Neural cell (in vitro differentiated cells): ENCODE data around the gene ACOXL. TPM values are rescaled to one million over a fixed set of nuclear protein-coding genes. Genes with fewer than 3 reads are reported as not detected.

Experiments
- H2AFZ ChIP-seq: fragments of 200-600, 300-800 bp; sonication (generic), shearing (Covaris generic); 2 replicates; pipeline ENCODE4 v1.6.0; 2014; ENCODE audit warnings: low read depth, mild to moderate bottlenecking, antibody characterized with exemption, low read length, moderate library complexity
- H3F3A ChIP-seq: fragments of 200-600 bp; shearing (Covaris generic); 2 replicates; pipeline ENCODE4 v1.6.1; 2016; ENCODE audit warnings: mild to moderate bottlenecking, moderate library complexity, mixed read lengths, antibody characterized with exemption, low read length; ENCODE audit not compliant: insufficient read depth, poor library complexity, severe bottlenecking
- H3K27ac ChIP-seq: fragments of 200-600, 300-800 bp; sonication (generic), shearing (Covaris generic); 2 replicates; pipeline ENCODE4 v1.5.1; 2014; ENCODE audit warnings: mild to moderate bottlenecking, low read length, moderate library complexity
- H3K27me3 ChIP-seq: fragments of 300-800, 200-600 bp; sonication (generic), shearing (Covaris generic); 2 replicates; pipeline ENCODE4 v1.6.0; 2014; ENCODE audit warnings: mild to moderate bottlenecking, low read depth, low read length, moderate library complexity; ENCODE audit not compliant: insufficient read depth
- H3K36me3 ChIP-seq: fragments of 300-800, 200-600 bp; sonication (generic), shearing (Covaris generic); 2 replicates; pipeline ENCODE4 v1.5.1; 2014; ENCODE audit warnings: mild to moderate bottlenecking, antibody characterized with exemption, low read length, moderate library complexity; ENCODE audit not compliant: insufficient read depth
- H3K4me2 ChIP-seq: fragments of 300-800, 200-600 bp; sonication (generic), shearing (Covaris generic); 2 replicates; pipeline ENCODE4 v1.6.0; 2014; ENCODE audit warnings: mild to moderate bottlenecking, low read length
- H3K4me3 ChIP-seq: fragments of 300-800, 200-600 bp; sonication (generic), shearing (Covaris generic); 2 replicates; pipeline ENCODE4 v1.5.1; 2014; ENCODE audit warnings: mild to moderate bottlenecking, low read length, moderate library complexity
- H3K79me2 ChIP-seq: fragments of 200-600 bp; shearing (Covaris generic); replicated peaks from 2 replicates; pipeline ENCODE4 v1.6.0; 2014; ENCODE audit warnings: mild to moderate bottlenecking, low read length, moderate library complexity; ENCODE audit not compliant: insufficient read depth
- H3K9ac ChIP-seq: fragments of 300-800, 200-600 bp; sonication (generic), shearing (Covaris generic); 2 replicates; pipeline ENCODE4 v1.6.1; 2016; ENCODE audit warnings: mild to moderate bottlenecking, low read length, mixed read lengths
- H3K9me2 ChIP-seq: fragments of 200-600 bp; shearing (Covaris generic); 2 replicates; pipeline ENCODE4 v1.6.1; 2016; ENCODE audit warnings: mild to moderate bottlenecking, low read length, mixed read lengths; ENCODE audit not compliant: insufficient read depth
- H3K9me3 ChIP-seq: fragments of 200-600, 300-800 bp; sonication (generic), shearing (Covaris generic); 2 replicates; pipeline ENCODE4 v1.6.1; 2016; ENCODE audit warnings: mild to moderate bottlenecking, mixed run types, low read length, moderate library complexity, mixed read lengths
- H4K20me1 ChIP-seq: fragments of 200-600 bp; shearing (Covaris generic); 2 replicates; pipeline ENCODE4 v1.6.1; 2016; ENCODE audit warnings: mild to moderate bottlenecking, mixed run types; ENCODE audit not compliant: insufficient read depth
- EP300 ChIP-seq: fragments of 450-650 bp; conservative IDR thresholded peaks from 2 replicates; pipeline ENCODE4 v1.6.1; 2014; ENCODE audit warnings: antibody characterized with exemption, mild to moderate bottlenecking, moderate library complexity; ENCODE audit not compliant: poor library complexity, severe bottlenecking
- EZH2 ChIP-seq: fragments of 200-600, 300-800 bp; shearing (Covaris generic), sonication (generic); IDR thresholded peaks from 2 replicates; pipeline ENCODE4 v1.6.1; 2014; ENCODE audit warnings: antibody characterized with exemption, low read length, borderline replicate concordance, mild to moderate bottlenecking; ENCODE audit not compliant: insufficient read depth, poor library complexity, severe bottlenecking
- MXI1 ChIP-seq: fragments of 450-650 bp; conservative IDR thresholded peaks from 2 replicates; pipeline ENCODE4 v1.6.1; 2014; ENCODE audit warnings: antibody characterized with exemption, mild to moderate bottlenecking; ENCODE audit not compliant: poor library complexity, severe bottlenecking
- POLR2AphosphoS5 ChIP-seq: IDR thresholded peaks from 2 replicates; pipeline ENCODE4 v1.6.1; 2012
- RAD21 ChIP-seq: fragments of 450-650 bp; conservative IDR thresholded peaks from 2 replicates; pipeline ENCODE4 v1.6.1; 2014; ENCODE audit warnings: antibody characterized with exemption, mild to moderate bottlenecking, moderate library complexity
- SMC3 ChIP-seq: fragments of 450-650 bp; conservative IDR thresholded peaks from 2 replicates; pipeline ENCODE4 v1.6.1; 2014; ENCODE audit warnings: antibody characterized with exemption, mild to moderate bottlenecking, moderate library complexity; ENCODE audit not compliant: poor library complexity
- TAF1 ChIP-seq: IDR thresholded peaks from 2 replicates; pipeline ENCODE4 v1.6.1; 2012; ENCODE audit warnings: low read depth
- polyA plus RNA-seq: library from polyadenylated mRNA; depleted of rRNA; stranded (reverse); fragments of >200 nt; gene quantifications from 2 replicates; pipeline ENCODE4 v1.2.3, GENCODE V29; 2014
- TF ChIP-seq, protein P1 (sequence below): IDR thresholded peaks from 2 replicates; pipeline ENCODE4 v1.6.1; 2012; ENCODE audit warnings: borderline replicate concordance
- TF ChIP-seq, protein P2 (sequence below): fragments of 450-650 bp; IDR thresholded peaks from 2 replicates; pipeline ENCODE4 v1.5.1; 2014; ENCODE audit warnings: antibody characterized with exemption, mild to moderate bottlenecking, moderate library complexity; ENCODE audit not compliant: poor library complexity, severe bottlenecking

ACOXL gene
- polyA plus RNA-seq, 1 donor from 2014 or later: not detected

DNA sequence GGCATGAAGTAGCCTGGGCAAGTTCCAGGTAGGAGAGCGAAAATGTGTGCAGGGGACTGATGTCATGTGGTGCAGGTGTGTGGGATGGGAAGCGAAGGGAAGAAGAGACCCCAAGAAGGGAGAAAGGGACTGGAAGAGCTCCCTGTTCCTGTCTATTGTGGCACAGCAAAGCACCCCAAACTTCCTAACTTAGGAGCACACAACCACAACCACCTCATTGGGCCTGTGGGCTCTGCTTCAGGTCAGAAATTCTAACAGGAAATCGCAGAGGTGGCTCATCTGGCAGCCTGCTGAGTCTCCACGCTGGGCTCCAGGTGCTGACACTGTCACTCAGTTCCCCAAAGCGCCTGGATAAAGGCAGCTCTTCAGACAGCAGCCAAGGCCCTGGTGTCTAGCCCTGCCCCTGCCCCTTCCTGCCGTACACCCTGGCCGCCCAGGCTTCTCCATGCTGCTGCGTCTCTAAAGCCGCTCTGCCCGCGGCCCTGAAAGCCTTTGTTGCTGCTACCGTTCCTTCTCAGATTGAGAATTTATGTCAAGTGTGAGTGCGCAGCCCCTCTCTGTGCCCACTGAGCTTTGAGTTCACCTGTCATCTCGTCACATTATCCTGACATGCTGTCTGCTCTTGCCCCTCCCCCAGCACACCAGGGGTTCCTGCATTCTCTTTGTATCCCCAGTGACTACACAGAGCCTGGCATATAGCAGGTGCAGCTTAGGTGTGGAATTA, 248.1 kb downstream of the ACOXL start:
- H3K27me3 ChIP-seq: no peaks in the 10 kb centered on the region
- no peaks in the 10 kb centered on the region for H3K79me2 ChIP-seq
- no peaks in the 10 kb centered on the region for H4K20me1 ChIP-seq
- H3K36me3 ChIP-seq: no peaks in the 10 kb centered on the region
- H3F3A ChIP-seq: no peaks in the 10 kb centered on the region
- TF ChIP-seq SMC3: peak; percentile 28
- TF ChIP-seq, protein P1, sequence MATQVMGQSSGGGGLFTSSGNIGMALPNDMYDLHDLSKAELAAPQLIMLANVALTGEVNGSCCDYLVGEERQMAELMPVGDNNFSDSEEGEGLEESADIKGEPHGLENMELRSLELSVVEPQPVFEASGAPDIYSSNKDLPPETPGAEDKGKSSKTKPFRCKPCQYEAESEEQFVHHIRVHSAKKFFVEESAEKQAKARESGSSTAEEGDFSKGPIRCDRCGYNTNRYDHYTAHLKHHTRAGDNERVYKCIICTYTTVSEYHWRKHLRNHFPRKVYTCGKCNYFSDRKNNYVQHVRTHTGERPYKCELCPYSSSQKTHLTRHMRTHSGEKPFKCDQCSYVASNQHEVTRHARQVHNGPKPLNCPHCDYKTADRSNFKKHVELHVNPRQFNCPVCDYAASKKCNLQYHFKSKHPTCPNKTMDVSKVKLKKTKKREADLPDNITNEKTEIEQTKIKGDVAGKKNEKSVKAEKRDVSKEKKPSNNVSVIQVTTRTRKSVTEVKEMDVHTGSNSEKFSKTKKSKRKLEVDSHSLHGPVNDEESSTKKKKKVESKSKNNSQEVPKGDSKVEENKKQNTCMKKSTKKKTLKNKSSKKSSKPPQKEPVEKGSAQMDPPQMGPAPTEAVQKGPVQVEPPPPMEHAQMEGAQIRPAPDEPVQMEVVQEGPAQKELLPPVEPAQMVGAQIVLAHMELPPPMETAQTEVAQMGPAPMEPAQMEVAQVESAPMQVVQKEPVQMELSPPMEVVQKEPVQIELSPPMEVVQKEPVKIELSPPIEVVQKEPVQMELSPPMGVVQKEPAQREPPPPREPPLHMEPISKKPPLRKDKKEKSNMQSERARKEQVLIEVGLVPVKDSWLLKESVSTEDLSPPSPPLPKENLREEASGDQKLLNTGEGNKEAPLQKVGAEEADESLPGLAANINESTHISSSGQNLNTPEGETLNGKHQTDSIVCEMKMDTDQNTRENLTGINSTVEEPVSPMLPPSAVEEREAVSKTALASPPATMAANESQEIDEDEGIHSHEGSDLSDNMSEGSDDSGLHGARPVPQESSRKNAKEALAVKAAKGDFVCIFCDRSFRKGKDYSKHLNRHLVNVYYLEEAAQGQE: peak; percentile 77
- TF ChIP-seq POLR2AphosphoS5: peak; percentile 95
- peak; percentile 48 for TF ChIP-seq RAD21
- TF ChIP-seq MXI1: no peak
- TF ChIP-seq, protein P2, sequence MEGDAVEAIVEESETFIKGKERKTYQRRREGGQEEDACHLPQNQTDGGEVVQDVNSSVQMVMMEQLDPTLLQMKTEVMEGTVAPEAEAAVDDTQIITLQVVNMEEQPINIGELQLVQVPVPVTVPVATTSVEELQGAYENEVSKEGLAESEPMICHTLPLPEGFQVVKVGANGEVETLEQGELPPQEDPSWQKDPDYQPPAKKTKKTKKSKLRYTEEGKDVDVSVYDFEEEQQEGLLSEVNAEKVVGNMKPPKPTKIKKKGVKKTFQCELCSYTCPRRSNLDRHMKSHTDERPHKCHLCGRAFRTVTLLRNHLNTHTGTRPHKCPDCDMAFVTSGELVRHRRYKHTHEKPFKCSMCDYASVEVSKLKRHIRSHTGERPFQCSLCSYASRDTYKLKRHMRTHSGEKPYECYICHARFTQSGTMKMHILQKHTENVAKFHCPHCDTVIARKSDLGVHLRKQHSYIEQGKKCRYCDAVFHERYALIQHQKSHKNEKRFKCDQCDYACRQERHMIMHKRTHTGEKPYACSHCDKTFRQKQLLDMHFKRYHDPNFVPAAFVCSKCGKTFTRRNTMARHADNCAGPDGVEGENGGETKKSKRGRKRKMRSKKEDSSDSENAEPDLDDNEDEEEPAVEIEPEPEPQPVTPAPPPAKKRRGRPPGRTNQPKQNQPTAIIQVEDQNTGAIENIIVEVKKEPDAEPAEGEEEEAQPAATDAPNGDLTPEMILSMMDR: peak; percentile 11
- no peak for TF ChIP-seq TAF1
- TF ChIP-seq EP300: peak; percentile 99
- no peak for TF ChIP-seq EZH2
- H3K9me3 ChIP-seq: no peaks in the 10 kb centered on the region
- peak overlapping the region; percentile 56 for H2AFZ ChIP-seq
- peak overlapping the region; percentile 45 for H3K4me3 ChIP-seq
- peak overlapping the region; percentile 25 for H3K4me2 ChIP-seq
- H3K9me2 ChIP-seq: no peaks in the 10 kb centered on the region
- peak overlapping the region; percentile 71 for H3K9ac ChIP-seq
- peak overlapping the region; percentile 96 for H3K27ac ChIP-seq

DNA sequence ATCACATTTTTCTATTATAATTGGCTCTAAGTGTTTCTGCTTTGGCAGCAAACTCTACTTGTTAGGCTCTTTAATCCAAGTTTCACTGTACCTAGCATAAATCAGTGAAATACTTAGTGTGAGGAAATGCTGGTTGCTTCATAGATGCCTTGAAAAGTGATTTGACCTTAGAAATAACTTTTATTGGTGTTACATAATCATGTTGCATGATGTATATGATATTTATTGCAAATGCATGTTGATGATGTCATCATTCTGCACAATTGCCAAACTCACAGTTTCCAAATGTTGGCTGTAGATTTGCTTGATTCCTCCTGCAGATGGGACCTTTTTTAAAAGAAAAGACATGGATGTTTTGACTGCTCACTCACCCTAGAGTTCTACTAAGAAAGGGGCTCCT, 250.8 kb downstream of the ACOXL start:
- Histone ChIP-seq H3K27ac (no peak overlapping the region), H2AFZ (no peak overlapping the region), H3F3A (no peaks in the 10 kb centered on the region), H4K20me1 (no peaks in the 10 kb centered on the region), H3K36me3 (no peaks in the 10 kb centered on the region), H3K9me3 (no peaks in the 10 kb centered on the region), H3K9ac (no peak overlapping the region), H3K4me3 (no peak overlapping the region), H3K9me2 (no peaks in the 10 kb centered on the region), H3K27me3 (no peaks in the 10 kb centered on the region), H3K79me2 (no peaks in the 10 kb centered on the region), H3K4me2 (no peak overlapping the region)
- TF ChIP-seq POLR2AphosphoS5: no peak
- no peak for TF ChIP-seq EP300
- no peak for TF ChIP-seq MXI1
- TF ChIP-seq, protein P2: no peak
- TF ChIP-seq TAF1: no peak
- no peak for TF ChIP-seq RAD21
- TF ChIP-seq, protein P1: no peak
- TF ChIP-seq EZH2: no peak
- TF ChIP-seq SMC3: no peak
